GM13976 (cell line): ENCODE results near the gene STPG1.

Experiments used
- DNase-seq: peaks from one replicate; pipeline ENCODE4 v3.0.0; 2012; ENCODE audit warnings: low spot score
- in situ Hi-C: fragments of 300-500 bp; cut with MboI; formaldehyde crosslinking; loops from one replicate; pipeline ENCODE4 v1.12.0; 2022; ENCODE audit warnings: low sequenced_read_pairs, mixed read lengths, inconsistent platforms; ENCODE audit not compliant: unreplicated experiment
- TF ChIP-seq, protein P1 (sequence below): IDR thresholded peaks from 2 replicates; pipeline ENCODE4 v1.5.1; 2012; ENCODE audit warnings: borderline replicate concordance, mild to moderate bottlenecking; ENCODE audit not compliant: insufficient read depth; ENCODE audit errors: extremely low read depth, missing control alignments, control extremely low read depth

Gene STPG1

DNA sequence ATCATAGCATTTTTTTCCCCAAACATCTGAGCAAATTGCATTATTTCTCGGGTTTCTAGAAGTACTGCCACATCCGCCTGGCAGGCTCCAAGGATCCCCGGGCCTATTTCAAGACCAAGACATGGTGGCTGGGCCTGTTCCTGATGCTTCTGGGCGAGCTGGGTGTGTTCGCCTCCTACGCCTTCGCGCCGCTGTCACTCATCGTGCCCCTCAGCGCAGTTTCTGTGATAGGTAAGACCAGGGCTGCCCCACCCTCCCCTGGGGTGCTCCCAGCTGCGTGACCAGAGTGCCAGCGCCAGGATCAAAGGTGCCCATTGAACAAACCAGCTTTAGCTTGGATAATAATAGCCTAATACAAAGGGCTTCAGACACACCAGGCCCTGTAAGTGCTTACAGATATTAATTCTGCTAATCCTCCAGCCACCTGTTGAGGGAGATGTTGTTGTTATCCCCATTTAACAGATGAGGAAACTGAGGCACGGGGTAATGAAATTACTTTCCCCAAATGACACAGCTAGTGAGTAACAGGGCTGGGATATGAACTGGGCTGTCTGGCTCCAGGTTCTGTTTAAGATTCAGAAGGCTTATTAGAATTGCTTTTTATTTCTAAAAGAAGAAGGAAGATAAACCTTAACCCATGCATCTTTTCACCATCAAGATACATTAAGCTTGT, 28.6 kb upstream of the STPG1 start:
- TF ChIP-seq, protein P1, sequence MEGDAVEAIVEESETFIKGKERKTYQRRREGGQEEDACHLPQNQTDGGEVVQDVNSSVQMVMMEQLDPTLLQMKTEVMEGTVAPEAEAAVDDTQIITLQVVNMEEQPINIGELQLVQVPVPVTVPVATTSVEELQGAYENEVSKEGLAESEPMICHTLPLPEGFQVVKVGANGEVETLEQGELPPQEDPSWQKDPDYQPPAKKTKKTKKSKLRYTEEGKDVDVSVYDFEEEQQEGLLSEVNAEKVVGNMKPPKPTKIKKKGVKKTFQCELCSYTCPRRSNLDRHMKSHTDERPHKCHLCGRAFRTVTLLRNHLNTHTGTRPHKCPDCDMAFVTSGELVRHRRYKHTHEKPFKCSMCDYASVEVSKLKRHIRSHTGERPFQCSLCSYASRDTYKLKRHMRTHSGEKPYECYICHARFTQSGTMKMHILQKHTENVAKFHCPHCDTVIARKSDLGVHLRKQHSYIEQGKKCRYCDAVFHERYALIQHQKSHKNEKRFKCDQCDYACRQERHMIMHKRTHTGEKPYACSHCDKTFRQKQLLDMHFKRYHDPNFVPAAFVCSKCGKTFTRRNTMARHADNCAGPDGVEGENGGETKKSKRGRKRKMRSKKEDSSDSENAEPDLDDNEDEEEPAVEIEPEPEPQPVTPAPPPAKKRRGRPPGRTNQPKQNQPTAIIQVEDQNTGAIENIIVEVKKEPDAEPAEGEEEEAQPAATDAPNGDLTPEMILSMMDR: no peak
- in situ Hi-C loops: no loop called here
- no peak for DNase-seq

DNA sequence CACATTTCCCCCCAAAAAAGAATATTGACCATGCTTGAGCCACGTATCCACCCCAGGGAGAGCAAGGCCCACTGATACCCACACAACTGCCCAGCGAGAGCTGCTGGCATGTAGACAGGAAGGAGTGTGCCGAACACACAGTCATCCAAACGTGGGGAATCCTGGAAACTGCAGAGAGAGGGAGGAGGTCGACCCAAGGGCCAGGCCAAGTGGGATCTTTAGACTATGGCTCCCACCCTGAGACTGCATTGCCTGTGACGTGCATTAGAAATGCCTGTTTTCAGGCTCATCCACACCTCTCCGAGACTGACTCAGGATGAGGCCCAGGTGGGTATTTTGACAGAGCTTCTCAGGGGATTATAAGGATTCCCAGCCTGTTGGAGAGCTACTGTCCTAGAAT, 27.9 kb upstream of the STPG1 start:
- in situ Hi-C loops: no loop called here
- no peak for DNase-seq
- TF ChIP-seq, protein P1: no peak

DNA sequence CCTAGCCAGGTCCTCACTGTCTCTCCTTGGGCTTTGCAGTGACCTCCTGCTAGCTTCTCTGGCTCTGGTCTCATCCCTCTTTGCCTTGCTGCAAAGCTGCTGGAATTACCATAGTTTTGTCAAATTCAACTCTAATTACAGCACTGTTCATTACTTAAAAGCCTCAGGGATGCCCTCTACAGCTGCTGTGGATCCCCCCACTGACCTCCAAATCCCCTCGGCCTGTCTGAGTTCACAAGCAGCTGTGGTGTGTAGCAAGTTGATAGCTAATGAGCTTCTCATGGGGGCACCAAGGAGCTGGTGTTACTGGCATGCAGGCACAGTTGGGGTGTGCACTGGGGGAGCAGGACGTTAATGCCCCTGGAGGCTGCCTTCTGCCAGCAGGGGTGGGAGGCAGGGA, 26.9 kb upstream of the STPG1 start:
- DNase-seq: no peak
- in situ Hi-C loops: no loop called here
- TF ChIP-seq, protein P1: no peak

DNA sequence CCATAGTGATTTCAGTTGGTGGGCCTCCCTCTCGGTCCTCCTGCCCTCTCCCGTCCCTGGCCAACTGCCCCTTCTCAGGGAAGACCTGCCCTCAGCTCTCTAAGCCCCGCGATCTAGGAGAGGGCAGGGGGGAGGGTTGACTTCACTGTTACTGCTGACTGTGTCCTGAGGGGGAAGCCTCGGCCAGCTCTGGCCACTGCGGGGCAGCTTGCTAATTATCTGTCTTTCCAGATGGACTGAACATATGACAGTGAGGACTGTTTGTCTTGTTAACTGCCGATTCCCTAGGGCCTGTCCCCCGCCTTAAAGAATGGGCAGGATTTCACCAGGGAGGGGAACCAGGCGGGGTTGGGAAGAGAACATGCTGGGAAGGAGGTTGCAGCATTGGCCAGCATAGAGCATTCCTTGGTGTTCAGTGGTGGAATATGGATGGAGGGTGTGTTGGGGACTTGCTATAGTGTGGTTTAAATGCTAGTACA, 24.9 kb upstream of the STPG1 start:
- TF ChIP-seq, protein P1: no peak
- in situ Hi-C loops: no loop called here
- no peak for DNase-seq

DNA sequence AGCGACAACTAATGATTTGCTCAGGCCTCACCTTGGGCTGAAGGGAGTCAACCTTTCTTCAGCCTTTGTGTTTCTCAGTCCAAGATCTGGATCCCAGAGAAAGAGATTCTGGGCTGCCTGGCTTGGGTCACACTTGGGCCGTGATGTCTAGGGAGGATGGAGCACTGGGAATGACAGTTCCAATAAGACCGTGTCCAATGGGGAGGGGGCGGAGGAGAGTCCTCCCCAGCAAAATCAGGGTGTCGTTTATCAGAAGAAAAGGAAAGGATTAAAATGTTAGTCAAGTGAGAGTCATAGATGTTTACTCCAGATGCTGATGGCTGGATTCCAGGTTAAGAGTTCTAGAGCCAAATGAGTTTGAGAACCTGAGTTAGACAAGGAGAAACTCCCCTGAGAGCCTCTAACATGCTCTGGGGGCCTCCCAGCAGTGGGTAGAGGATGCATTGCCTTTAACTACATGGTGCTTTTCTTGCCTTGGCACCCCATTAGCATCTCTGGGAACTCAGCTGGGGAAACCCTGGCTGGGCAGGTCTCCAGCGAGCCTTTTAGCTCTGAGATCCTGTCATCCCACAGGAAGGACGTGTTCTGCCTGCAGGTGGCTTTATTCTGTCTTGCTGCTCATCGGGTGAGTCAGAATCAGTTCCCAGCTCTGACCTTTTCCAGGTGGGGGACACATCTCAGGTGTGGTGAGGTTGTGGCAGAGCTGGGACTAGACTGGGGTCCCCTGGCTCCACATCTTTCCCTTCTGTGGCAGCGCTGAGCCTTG, 24.2 kb upstream of the STPG1 start:
- in situ Hi-C loops: no loop called here
- no peak for DNase-seq
- TF ChIP-seq, protein P1: no peak

DNA sequence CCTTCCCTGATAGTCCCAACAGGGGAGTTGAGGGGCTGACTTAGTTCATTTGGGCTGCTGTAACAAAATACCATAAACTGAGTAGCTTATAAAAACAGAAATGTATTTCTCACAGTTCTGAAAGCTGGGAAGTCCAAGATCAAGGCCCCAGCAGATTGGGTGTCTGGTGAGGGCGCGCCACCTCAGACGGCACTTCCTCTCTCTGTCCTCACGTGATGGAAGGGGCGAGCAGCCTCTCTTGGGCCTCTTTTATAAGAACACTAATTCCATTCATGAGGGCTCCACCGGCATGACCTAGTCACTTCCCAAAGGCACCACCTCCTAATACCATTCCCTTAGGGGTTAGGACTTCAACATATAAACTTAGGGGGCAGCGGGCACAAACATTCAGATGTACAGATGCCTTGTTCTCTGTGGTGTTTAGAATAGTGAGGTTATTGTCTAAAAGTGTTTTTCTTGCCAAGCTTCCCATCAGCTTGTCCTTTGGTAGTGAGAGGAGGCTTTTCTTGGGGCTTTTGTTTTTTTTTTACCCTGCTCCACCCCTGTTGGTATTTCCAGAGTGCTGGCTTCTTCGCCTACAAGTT, 22.3 kb upstream of the STPG1 start:
- DNase-seq: no peak
- TF ChIP-seq, protein P1: no peak
- in situ Hi-C loops: no loop called here
